ENCODE results near the gene LRRC8C. TPM values are rescaled to one million over a fixed set of nuclear protein-coding genes. Genes with fewer than 3 reads are reported as not detected.

Gene LRRC8C
- total and polyA plus RNA-seq, 4 donors, result 0.63 to 3.5 (median 1.5) TPM

GRCh38 chr1:89688607-89689006 is 55.7 kb downstream of the LRRC8C start:
- TF ChIP-seq ATF3 (IDR thresholded peaks at IDR 0.05), result no peak
- TF ChIP-seq CTCF (IDR thresholded peaks at IDR 0.05; ENCODE audit: low read depth, low read length, missing input control), result no peak
- no peak for TF ChIP-seq FOXA2 (IDR thresholded peaks at IDR 0.05)
- TF ChIP-seq EGR1 (IDR thresholded peaks at IDR 0.05; ENCODE audit: low read depth in 2 of 2), result no peak
- TF ChIP-seq JUND (IDR thresholded peaks at IDR 0.05), result no peak
- TF ChIP-seq SP1 (IDR thresholded peaks at IDR 0.05), result no peak
- no peak for TF ChIP-seq RAD21 (IDR thresholded peaks at IDR 0.05)
- TF ChIP-seq TAF1 (conservative IDR thresholded peaks at IDR 0.05), result no peak
- TF ChIP-seq YY1 (IDR thresholded peaks at IDR 0.05), result no peak
- no peak for TF ChIP-seq HNF4A (conservative IDR thresholded peaks at IDR 0.05)
- no peak for TF ChIP-seq ZBTB33 (IDR thresholded peaks at IDR 0.05)
- TF ChIP-seq GABPA (IDR thresholded peaks at IDR 0.05 in 1 of 2, conservative IDR thresholded peaks at IDR 0.05 in 1 of 2), result no peak
- TF ChIP-seq FOXA1 (IDR thresholded peaks at IDR 0.05), result no peak
- TF ChIP-seq REST (IDR thresholded peaks at IDR 0.05), result no peak
- DNase-seq (ENCODE audit: low spot score), result no peak
- Histone ChIP-seq H3K4me1 (ENCODE audit: control insufficient read depth in 4 of 4, insufficient read depth in 4 of 4, low read length in 3 of 4) (no peaks in the 10 kb centered on the region), H3K36me3 (ENCODE audit: control insufficient read depth in 4 of 4, insufficient read depth in 3 of 4, low read depth in 1 of 4, low read length in 3 of 4) (no peaks in the 10 kb centered on the region), H3K9ac (ENCODE audit: low read depth in 1 of 2, low read length in 2 of 2) (no peak overlapping the region), H3K9me3 (ENCODE audit: control insufficient read depth in 4 of 4, low read length in 3 of 4) (no peaks in the 10 kb centered on the region), H3K27ac (ENCODE audit: low read depth in 1 of 2, low read length in 2 of 2) (no peak overlapping the region), H3K4me3 (ENCODE audit: low read depth in 1 of 3, low read length in 3 of 3) (no peak overlapping the region), H3K27me3 (ENCODE audit: control insufficient read depth in 4 of 4, insufficient read depth in 4 of 4, low read length in 3 of 4) (no peaks in the 10 kb centered on the region)
- 79% methylated on average over 1 of the region's 1 CpG for WGBS

GRCh38 chr1:89689234-89689633 is 56.3 kb downstream of the LRRC8C start:
- H3K27ac ChIP-seq (ENCODE audit: low read depth in 1 of 2, low read length in 2 of 2), result no peak overlapping the region
- H3K9me3 ChIP-seq (ENCODE audit: control insufficient read depth in 4 of 4, low read length in 3 of 4), result no peaks in the 10 kb centered on the region
- H3K4me3 ChIP-seq (ENCODE audit: low read depth in 1 of 3, low read length in 3 of 3), result no peak overlapping the region
- DNase-seq (ENCODE audit: low spot score), result no peak
- 93% methylated on average over 3 of the region's 3 CpGs for WGBS
- H3K36me3 ChIP-seq (ENCODE audit: control insufficient read depth in 4 of 4, insufficient read depth in 3 of 4, low read depth in 1 of 4, low read length in 3 of 4), result no peaks in the 10 kb centered on the region
- no peaks in the 10 kb centered on the region for H3K27me3 ChIP-seq (ENCODE audit: control insufficient read depth in 4 of 4, insufficient read depth in 4 of 4, low read length in 3 of 4)
- H3K9ac ChIP-seq (ENCODE audit: low read depth in 1 of 2, low read length in 2 of 2), result no peak overlapping the region
- H3K4me1 ChIP-seq (ENCODE audit: control insufficient read depth in 4 of 4, insufficient read depth in 4 of 4, low read length in 3 of 4), result no peaks in the 10 kb centered on the region
- no peak for TF ChIP-seq ZBTB33 (IDR thresholded peaks at IDR 0.05)
- TF ChIP-seq CTCF (IDR thresholded peaks at IDR 0.05; ENCODE audit: low read depth, low read length, missing input control), result no peak
- TF ChIP-seq JUND (IDR thresholded peaks at IDR 0.05), result no peak
- TF ChIP-seq EGR1 (IDR thresholded peaks at IDR 0.05; ENCODE audit: low read depth in 2 of 2), result no peak
- no peak for TF ChIP-seq ATF3 (IDR thresholded peaks at IDR 0.05)
- no peak for TF ChIP-seq MAX (IDR thresholded peaks at IDR 0.05)
- no peak for TF ChIP-seq RAD21 (IDR thresholded peaks at IDR 0.05)
- TF ChIP-seq GABPA (IDR thresholded peaks at IDR 0.05 in 1 of 2, conservative IDR thresholded peaks at IDR 0.05 in 1 of 2), result no peak
- no peak for TF ChIP-seq YY1 (IDR thresholded peaks at IDR 0.05)

Data from liver (tissue), 9 donors.